ENCODE results near the gene APBB2. TPM values are rescaled to one million over a fixed set of nuclear protein-coding genes. Genes with fewer than 3 reads are reported as not detected.

Gene APBB2
- total and polyA plus RNA-seq, 2 donors (not counting 1 experiment from before 2014, with no cell fraction given), result 4.4 to 15.8 TPM

GRCh38 chr4:40939856-40940255 lies 274.5 kb downstream of the APBB2 start:
- Histone ChIP-seq H2AFZ (ENCODE audit: insufficient read depth, low read depth, low read length, poor library complexity, severe bottlenecking) (no peak overlapping the region), H3K27ac (ENCODE audit: low read length in 2 of 2) (no peak overlapping the region), H3K9ac (ENCODE audit: low read length) (no peak overlapping the region), H3K9me3 (ENCODE audit: control extremely low read depth in 1 of 3, control insufficient read depth in 2 of 3, insufficient read depth in 1 of 3, low read length in 2 of 3) (no peaks in the 10 kb centered on the region), H3K36me3 (replicated peaks in 1 of 2; ENCODE audit: control extremely low read depth in 1 of 2, control insufficient read depth in 1 of 2, extremely low read depth in 1 of 2, insufficient read depth in 2 of 2, low read length in 1 of 2) (no peaks in the 10 kb centered on the region), H3K79me2 (ENCODE audit: control insufficient read depth, insufficient read depth, low read length) (no peaks in the 10 kb centered on the region), H4K20me1 (ENCODE audit: control insufficient read depth, insufficient read depth, low read length, poor library complexity, severe bottlenecking) (no peaks in the 10 kb centered on the region), H3K4me1 (ENCODE audit: control insufficient read depth in 2 of 2, insufficient read depth in 2 of 2, low read length in 2 of 2) (no peaks in the 10 kb centered on the region), H3K4me3 (ENCODE audit: control extremely low read depth in 1 of 5, extremely low read depth in 1 of 5, insufficient read depth in 1 of 5, low read depth in 2 of 5, low read length in 4 of 5) (no peak overlapping the region), H3K27me3 (replicated peaks in 1 of 4; ENCODE audit: control extremely low read depth in 1 of 4, control insufficient read depth in 3 of 4, insufficient read depth in 4 of 4, low read length in 3 of 4) (peaks cover 0 to 3% (median 0%) of the 10 kb centered on the region in 4 experiments), H3K4me2 (replicated peaks; ENCODE audit: low read depth, low read length, poor library complexity, severe bottlenecking) (no peak overlapping the region)
- Mint-ChIP-seq H3K27me3 (peaks cover 3% of the 10 kb centered on the region), H3K9me3 (ENCODE audit: insufficient read depth) (no peaks in the 10 kb centered on the region), H3K4me3 (no peak overlapping the region), H3K4me1 (no peaks in the 10 kb centered on the region), H3K27ac (no peak overlapping the region)
- no peak for TF ChIP-seq EZH2 (IDR thresholded peaks at IDR 0.05; ENCODE audit: borderline replicate concordance, insufficient read depth, low read depth, low read length, poor library complexity, severe bottlenecking)
- no peak for TF ChIP-seq CTCF (IDR thresholded peaks at IDR 0.05)
- ChIA-PET CTCF (interaction anchor here (0.8 kb wide), 1 partner anchor 15 kb away, joined by 3 read pairs; no protein-coding TSS in a partner anchor), POLR2A (no interaction called here)
- intact Hi-C loops (cut with micrococcal nuclease), result no loop called here
- no peak for DNase-seq
- WGBS (ENCODE audit: insufficient coverage), result no CpG with 5 or more reads among the region's 2 CpGs
- ATAC-seq (ENCODE audit: low read depth), result no peak

- H3K27me3 Mint-ChIP-seq, result peaks cover 12% of the 10 kb centered on the region
- H2AFZ ChIP-seq (ENCODE audit: insufficient read depth, low read depth, low read length, poor library complexity, severe bottlenecking), result no peak overlapping the region
- H3K27me3 ChIP-seq (replicated peaks in 1 of 4; ENCODE audit: control extremely low read depth in 1 of 4, control insufficient read depth in 3 of 4, insufficient read depth in 4 of 4, low read length in 3 of 4), result peaks cover 0 to 2% (median 0%) of the 10 kb centered on the region in 4 experiments
- H3K36me3 ChIP-seq (replicated peaks in 1 of 2; ENCODE audit: control extremely low read depth in 1 of 2, control insufficient read depth in 1 of 2, extremely low read depth in 1 of 2, insufficient read depth in 2 of 2, low read length in 1 of 2), result no peaks in the 10 kb centered on the region
- H3K9ac ChIP-seq (ENCODE audit: low read length), result no peak overlapping the region
- no peaks in the 10 kb centered on the region for H3K9me3 Mint-ChIP-seq (ENCODE audit: insufficient read depth)
- H3K4me1 Mint-ChIP-seq, result no peaks in the 10 kb centered on the region
- DNase-seq (no peak), ATAC-seq (ENCODE audit: low read depth) (no peak)
- no peak for TF ChIP-seq CTCF (IDR thresholded peaks at IDR 0.05)
- TF ChIP-seq EZH2 (IDR thresholded peaks at IDR 0.05; ENCODE audit: borderline replicate concordance, insufficient read depth, low read depth, low read length, poor library complexity, severe bottlenecking), result no peak
- H4K20me1 ChIP-seq (ENCODE audit: control insufficient read depth, insufficient read depth, low read length, poor library complexity, severe bottlenecking), result no peaks in the 10 kb centered on the region
- no peaks in the 10 kb centered on the region for H3K4me1 ChIP-seq (ENCODE audit: control insufficient read depth in 2 of 2, insufficient read depth in 2 of 2, low read length in 2 of 2)
- WGBS (ENCODE audit: insufficient coverage), result 100% methylated on average over 2 of the region's 5 CpGs
- H3K4me3 Mint-ChIP-seq, result no peak overlapping the region
- H3K27ac Mint-ChIP-seq, result no peak overlapping the region
- H3K4me2 ChIP-seq (replicated peaks; ENCODE audit: low read depth, low read length, poor library complexity, severe bottlenecking), result no peak overlapping the region
- POLR2A ChIA-PET, result no interaction called here
- intact Hi-C loops (cut with micrococcal nuclease), result no loop called here
- H3K4me3 ChIP-seq (ENCODE audit: control extremely low read depth in 1 of 5, extremely low read depth in 1 of 5, insufficient read depth in 1 of 5, low read depth in 2 of 5, low read length in 4 of 5), result no peak overlapping the region
- no peaks in the 10 kb centered on the region for H3K79me2 ChIP-seq (ENCODE audit: control insufficient read depth, insufficient read depth, low read length)
- H3K27ac ChIP-seq (ENCODE audit: low read length in 2 of 2), result no peak overlapping the region
- CTCF ChIA-PET, result interaction anchor here (1.7 to 4.6 kb wide), 2 partner anchors 10 to 13 kb away, joined by 6 to 24 read pairs; no protein-coding TSS in a partner anchor
- H3K9me3 ChIP-seq (ENCODE audit: control extremely low read depth in 1 of 3, control insufficient read depth in 2 of 3, insufficient read depth in 1 of 3, low read length in 2 of 3), result no peaks in the 10 kb centered on the region
Observed at GRCh38 chr4:40938337-40938736, 276.0 kb downstream of the APBB2 start.
